ENCODE measurements around the gene ADCY5. TPM values are rescaled to one million over a fixed set of nuclear protein-coding genes. Genes with fewer than 3 reads are reported as not detected.

The ADCY5 gene
- total RNA-seq, 1 experiment from 2014 or later, result 0.24 TPM

GRCh38 chr3:123256256-123256655, 192.6 kb downstream of the ADCY5 start:
- Histone ChIP-seq H3K9me3 (ENCODE audit: insufficient read depth, low read depth) (no peaks in the 10 kb centered on the region), H4K20me1 (ENCODE audit: insufficient read depth) (0 out of 2 replicates have a peak, but pooled peaks cover 4% of the 10 kb centered on the region), H3K4me1 (replicated peaks; ENCODE audit: insufficient read depth) (no peaks in the 10 kb centered on the region), H3K79me2 (ENCODE audit: low read depth) (no peaks in the 10 kb centered on the region), H3F3A (ENCODE audit: insufficient read depth, low read depth) (no peaks in the 10 kb centered on the region), H2AFZ (no peak overlapping the region), H3K9me2 (ENCODE audit: insufficient read depth) (no peaks in the 10 kb centered on the region), H3K36me3 (ENCODE audit: low read depth) (no peaks in the 10 kb centered on the region), H3K4me3 (no peak overlapping the region), H3K4me2 (no peak overlapping the region), H3K27me3 (ENCODE audit: insufficient read depth, low read depth) (no peaks in the 10 kb centered on the region), H3K27ac (no peak overlapping the region)
- TF ChIP-seq EZH2 (IDR thresholded peaks at IDR 0.05; ENCODE audit: low read depth), result no peak
- no peak for TF ChIP-seq CTCF (conservative IDR thresholded peaks at IDR 0.05)
- ChIA-PET POLR2A (ENCODE audit: unreplicated experiment) (no interaction called here), CTCF (interaction anchor here (0.5 kb wide), 1 partner anchor 702 kb away, joined by 3 read pairs; no protein-coding TSS in a partner anchor)
- no TSS peak for BruUV-seq (replicated peaks)
- intact Hi-C loops (cut with micrococcal nuclease; ENCODE audit: unreplicated experiment), result loop anchor here (5.0 kb wide), 4 partner anchors 229 to 999 kb away; partner anchors contain the start of genes PARP14 and SEMA5B
- DNase-seq, result no peak

GRCh38 chr3:123246866-123247265, 202.0 kb downstream of the ADCY5 start:
- no peaks in the 10 kb centered on the region for H3K79me2 ChIP-seq (ENCODE audit: low read depth)
- no peaks in the 10 kb centered on the region; the same call in none of the 2 replicates for H3F3A ChIP-seq (ENCODE audit: insufficient read depth, low read depth)
- TF ChIP-seq EZH2 (IDR thresholded peaks at IDR 0.05; ENCODE audit: low read depth) (no peak), CTCF (conservative IDR thresholded peaks at IDR 0.05) (no peak)
- H3K27me3 ChIP-seq (ENCODE audit: insufficient read depth, low read depth), result no peaks in the 10 kb centered on the region
- no peak overlapping the region for H3K4me2 ChIP-seq
- POLR2A ChIA-PET (ENCODE audit: unreplicated experiment), result interaction anchor here (0.7 kb wide), 1 partner anchor 138 kb away, joined by 8 read pairs; no protein-coding TSS in a partner anchor
- intact Hi-C loops (cut with micrococcal nuclease; ENCODE audit: unreplicated experiment), result no loop called here
- H2AFZ ChIP-seq, result no peak overlapping the region
- H3K9me2 ChIP-seq (ENCODE audit: insufficient read depth), result no peaks in the 10 kb centered on the region
- H3K27ac ChIP-seq, result no peak overlapping the region
- no peak overlapping the region for H3K4me3 ChIP-seq
- no peak for DNase-seq
- no peaks in the 10 kb centered on the region for H3K36me3 ChIP-seq (ENCODE audit: low read depth)
- BruUV-seq (replicated peaks), result no TSS peak
- H4K20me1 ChIP-seq (ENCODE audit: insufficient read depth), result no peaks in the 10 kb centered on the region; the same call in 1 of the 2 replicates
- CTCF ChIA-PET, result no interaction called here
- no peaks in the 10 kb centered on the region for H3K9me3 ChIP-seq (ENCODE audit: insufficient read depth, low read depth)
- no peaks in the 10 kb centered on the region for H3K4me1 ChIP-seq (replicated peaks; ENCODE audit: insufficient read depth)

GRCh38 chr3:123244128-123244527, 204.8 kb downstream of the ADCY5 start:
- Histone ChIP-seq H3K36me3 (ENCODE audit: low read depth) (no peaks in the 10 kb centered on the region), H2AFZ (no peak overlapping the region), H3K4me3 (no peak overlapping the region), H3F3A (ENCODE audit: insufficient read depth, low read depth) (no peaks in the 10 kb centered on the region; the same call in none of the 2 replicates), H3K4me2 (no peak overlapping the region), H3K9me3 (ENCODE audit: insufficient read depth, low read depth) (no peaks in the 10 kb centered on the region), H4K20me1 (ENCODE audit: insufficient read depth) (no peaks in the 10 kb centered on the region; the same call in 1 of the 2 replicates), H3K27ac (no peak overlapping the region), H3K79me2 (ENCODE audit: low read depth) (no peaks in the 10 kb centered on the region), H3K27me3 (ENCODE audit: insufficient read depth, low read depth) (no peaks in the 10 kb centered on the region), H3K4me1 (replicated peaks; ENCODE audit: insufficient read depth) (no peaks in the 10 kb centered on the region), H3K9me2 (ENCODE audit: insufficient read depth) (no peaks in the 10 kb centered on the region)
- TF ChIP-seq EZH2 (IDR thresholded peaks at IDR 0.05; ENCODE audit: low read depth) (no peak), CTCF (conservative IDR thresholded peaks at IDR 0.05) (no peak)
- DNase-seq, result peak in 1 of 2 experiments; percentile 6
- intact Hi-C loops (cut with micrococcal nuclease; ENCODE audit: unreplicated experiment), result no loop called here
- no TSS peak for BruUV-seq (replicated peaks)
- ChIA-PET CTCF (interaction anchor here (0.5 kb wide), 1 partner anchor 488 kb away, joined by 3 read pairs; no protein-coding TSS in a partner anchor), POLR2A (ENCODE audit: unreplicated experiment) (no interaction called here)
